BE2C (cell line): ENCODE measurements around the gene ZNF385B.

Experiments used
- DNase-seq: peaks from one replicate; pipeline ENCODE4 v3.0.0-alpha.2; 2020
- H3K27me3 ChIP-seq: fragments of 250-450 bp; sonication (Bioruptor Pico); 2 replicates; pipeline ENCODE4 v1.5.1; 2020; ENCODE audit warnings: mild to moderate bottlenecking
- H3K36me3 ChIP-seq: fragments of 250-450 bp; sonication (Bioruptor Pico); 2 replicates; pipeline ENCODE4 v1.5.1; 2020; ENCODE audit warnings: mild to moderate bottlenecking
- H3K4me1 ChIP-seq: fragments of 250-450 bp; sonication (Bioruptor Pico); 2 replicates; pipeline ENCODE4 v1.5.1; 2020
- H3K4me3 ChIP-seq: 2 replicates; pipeline ENCODE4 v1.5.1; 2011; ENCODE audit warnings: low read depth, low read length
- H3K9me3 ChIP-seq: fragments of 250-450 bp; sonication (Bioruptor Pico); 2 replicates; pipeline ENCODE4 v1.5.1; 2020
- CTCF ChIP-seq: IDR thresholded peaks from 2 replicates; pipeline ENCODE4 v1.5.1; 2012; ENCODE audit warnings: mild to moderate bottlenecking, low read depth, low read length

The ZNF385B gene

GRCh38 chr2:179745635-179746256 lies 115.7 kb downstream of the ZNF385B start:
- Histone ChIP-seq H3K4me3 (no peak overlapping the region), H3K27me3 (no peaks in the 10 kb centered on the region), H3K4me1 (no peaks in the 10 kb centered on the region), H3K36me3 (no peaks in the 10 kb centered on the region), H3K9me3 (no peaks in the 10 kb centered on the region)
- no peak for TF ChIP-seq CTCF
- DNase-seq: no peak

GRCh38 chr2:179744401-179744800 lies 117.0 kb downstream of the ZNF385B start:
- Histone ChIP-seq H3K9me3 (no peaks in the 10 kb centered on the region), H3K36me3 (no peaks in the 10 kb centered on the region), H3K4me1 (no peaks in the 10 kb centered on the region), H3K4me3 (no peak overlapping the region), H3K27me3 (no peaks in the 10 kb centered on the region)
- TF ChIP-seq CTCF: no peak
- DNase-seq: no peak

GRCh38 chr2:179741317-179741716 lies 120.1 kb downstream of the ZNF385B start:
- no peaks in the 10 kb centered on the region for H3K4me1 ChIP-seq
- no peaks in the 10 kb centered on the region for H3K9me3 ChIP-seq
- H3K27me3 ChIP-seq: no peaks in the 10 kb centered on the region
- DNase-seq: no peak
- no peak overlapping the region for H3K4me3 ChIP-seq
- no peaks in the 10 kb centered on the region for H3K36me3 ChIP-seq
- TF ChIP-seq CTCF: no peak

- no peak for TF ChIP-seq CTCF
- DNase-seq: no peak
- Histone ChIP-seq H3K9me3 (no peaks in the 10 kb centered on the region), H3K27me3 (no peaks in the 10 kb centered on the region), H3K4me3 (no peak overlapping the region), H3K36me3 (no peaks in the 10 kb centered on the region), H3K4me1 (no peaks in the 10 kb centered on the region)
Measured at GRCh38 chr2:179729966-179730365, 131.4 kb downstream of the ZNF385B start.

- H3K27me3 ChIP-seq: no peaks in the 10 kb centered on the region
- H3K9me3 ChIP-seq: no peaks in the 10 kb centered on the region
- no peak for TF ChIP-seq CTCF
Measured at GRCh38 chr2:179726461-179727180, 134.8 kb downstream of the ZNF385B start.

GRCh38 chr2:179724403-179724802 lies 137.0 kb downstream of the ZNF385B start:
- H3K36me3 ChIP-seq: no peaks in the 10 kb centered on the region
- no peaks in the 10 kb centered on the region for H3K27me3 ChIP-seq
- no peak overlapping the region for H3K4me3 ChIP-seq
- no peak for TF ChIP-seq CTCF
- no peaks in the 10 kb centered on the region for H3K4me1 ChIP-seq
- DNase-seq: no peak
- H3K9me3 ChIP-seq: no peaks in the 10 kb centered on the region

More at GRCh38 chr2:179726461-179727180, 134.8 kb downstream of the ZNF385B start:
- DNase-seq: no peak
- H3K4me1 ChIP-seq: no peaks in the 10 kb centered on the region
- no peaks in the 10 kb centered on the region for H3K36me3 ChIP-seq
- no peak overlapping the region for H3K4me3 ChIP-seq
